NCI-H146 (cell line): ENCODE data around the gene NRXN3.

ENCODE experiments used
- DNase-seq: peaks from one replicate; lab custom pipeline; 2025; lab: John Stamatoyannopoulos, UW

Gene NRXN3

GRCh38 chr14:79137045-79137430, 966.9 kb downstream of the NRXN3 start:
- no peak for DNase-seq

DNA sequence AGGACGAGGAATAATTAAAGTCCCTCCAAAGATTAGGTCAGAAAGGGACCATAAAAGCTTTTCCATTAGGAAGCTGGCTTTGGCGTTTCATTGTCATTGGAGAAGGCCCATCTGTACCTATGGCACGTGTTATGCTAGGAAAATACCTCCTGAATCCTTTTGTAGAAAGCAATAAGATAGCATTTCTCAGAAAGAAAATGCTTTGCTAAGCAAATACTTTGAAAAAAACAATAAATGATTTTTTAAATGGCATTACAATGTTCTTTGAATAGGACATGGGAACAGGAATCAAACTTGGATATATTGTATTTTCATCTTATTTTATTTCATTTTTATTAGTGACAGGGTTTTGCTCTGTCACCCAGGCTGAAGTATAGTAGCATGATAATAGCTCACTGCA, 967.7 kb downstream of the NRXN3 start:
- no peak for DNase-seq

DNA sequence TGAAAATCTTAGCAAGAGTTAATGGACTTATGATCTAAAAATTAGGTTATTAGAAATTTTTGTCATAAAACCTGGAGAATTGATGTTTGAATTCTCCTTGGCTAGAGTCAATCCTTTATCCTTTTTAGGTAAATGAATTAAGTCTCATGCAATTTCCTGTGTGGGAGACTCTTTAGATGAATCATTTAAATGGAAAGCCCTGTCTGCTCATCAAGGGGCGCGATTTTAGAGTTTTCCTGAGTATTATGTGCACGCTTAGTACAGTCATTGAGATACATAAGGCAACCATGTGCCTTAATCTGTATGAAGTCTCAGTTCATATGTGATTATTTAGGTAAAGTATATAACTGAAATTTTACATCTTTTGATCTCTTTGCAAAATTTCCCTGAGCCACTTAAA, 974.7 kb downstream of the NRXN3 start:
- DNase-seq, result no peak

DNA sequence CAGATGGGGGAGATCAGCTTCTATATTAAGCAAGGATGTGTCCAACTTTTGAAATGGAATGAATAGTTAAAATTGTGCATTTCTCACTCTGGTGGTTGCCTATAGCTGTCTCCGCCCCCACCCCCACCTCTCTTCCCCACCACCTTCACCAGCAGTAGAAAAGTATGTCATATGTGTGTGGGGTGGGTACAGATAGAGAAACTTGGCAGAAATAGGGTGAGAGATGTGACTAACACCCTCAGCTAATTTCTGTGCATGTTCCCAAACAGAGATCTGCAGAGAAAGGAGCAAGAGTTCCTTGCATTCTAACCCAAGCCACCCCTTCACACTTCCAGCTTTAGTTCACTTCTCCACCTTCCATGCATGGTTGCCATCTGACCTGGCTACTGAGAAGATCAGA, 980.1 kb downstream of the NRXN3 start:
- no peak for DNase-seq

GRCh38 chr14:79157369-79157768, 987.2 kb downstream of the NRXN3 start:
- DNase-seq, result no peak

DNA sequence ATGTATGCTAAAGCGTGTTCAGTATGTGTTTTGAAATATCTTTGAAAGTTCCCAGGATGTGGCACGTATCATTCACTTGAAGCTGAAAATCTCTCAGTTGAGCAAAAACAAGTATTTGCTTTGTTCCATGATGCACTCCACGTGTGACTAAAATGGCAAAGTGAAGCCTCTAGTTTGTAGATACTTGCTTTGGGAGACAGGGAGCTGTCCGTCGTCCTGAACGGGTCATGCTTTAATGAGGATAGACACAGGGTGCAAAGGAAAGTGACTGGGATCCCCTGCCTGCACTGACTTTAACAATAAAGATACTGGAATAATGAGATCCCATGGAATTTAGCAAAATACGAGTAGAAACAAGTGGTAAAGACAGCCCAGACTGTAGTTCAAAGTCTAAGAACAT, 991.4 kb downstream of the NRXN3 start:
- DNase-seq, result no peak

DNA sequence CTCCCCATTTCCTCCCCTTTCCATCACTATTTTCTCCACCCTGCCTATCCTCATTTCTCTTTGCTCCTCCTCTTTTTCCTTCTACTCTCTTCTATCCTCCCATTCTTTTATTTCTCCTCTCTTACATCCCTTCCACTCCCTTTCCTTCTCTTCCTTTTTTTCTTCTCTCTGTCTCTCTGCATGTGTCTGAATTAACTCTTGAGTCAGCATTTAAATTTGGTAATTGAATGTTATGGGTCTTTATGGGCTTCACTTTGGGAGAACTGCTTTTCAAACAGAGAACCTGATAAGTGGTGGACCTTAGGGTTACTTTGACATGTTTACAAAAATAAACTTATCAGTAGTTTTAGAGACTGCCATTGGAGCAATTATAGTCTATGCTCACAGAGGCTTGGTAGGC, 992.7 kb downstream of the NRXN3 start:
- no peak for DNase-seq

DNA sequence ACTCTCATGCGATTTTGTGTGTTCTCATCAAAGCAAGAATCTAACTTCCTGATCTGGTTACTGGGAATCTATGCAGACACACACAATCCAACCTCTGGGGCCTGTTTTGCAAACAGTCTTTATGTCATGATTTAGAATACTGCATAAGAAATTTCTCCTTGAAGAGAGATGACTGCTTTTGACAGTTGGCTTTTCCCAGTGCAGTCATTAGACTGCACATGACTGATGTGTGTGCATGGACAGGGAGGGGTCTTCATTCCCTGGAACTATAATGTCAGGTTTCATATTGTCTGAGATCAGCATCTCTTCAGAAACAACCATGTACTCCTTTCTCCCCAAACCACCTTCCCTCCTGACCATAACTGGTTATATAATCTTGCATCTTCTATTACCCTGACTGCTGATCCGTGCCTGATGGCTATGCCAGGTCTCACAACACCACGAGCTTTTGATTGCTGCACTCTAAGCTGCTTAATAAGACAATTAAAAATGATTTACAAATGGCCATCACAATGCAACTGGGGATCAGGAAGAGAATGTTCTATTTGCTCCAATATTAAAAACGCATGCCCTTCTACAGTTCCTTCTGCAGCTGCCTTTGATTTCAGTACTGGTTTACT, 995.4 kb downstream of the NRXN3 start:
- DNase-seq, result no peak

- DNase-seq, result no peak
Measured at GRCh38 chr14:79166171-79166570, 996.0 kb downstream of the NRXN3 start.

DNA sequence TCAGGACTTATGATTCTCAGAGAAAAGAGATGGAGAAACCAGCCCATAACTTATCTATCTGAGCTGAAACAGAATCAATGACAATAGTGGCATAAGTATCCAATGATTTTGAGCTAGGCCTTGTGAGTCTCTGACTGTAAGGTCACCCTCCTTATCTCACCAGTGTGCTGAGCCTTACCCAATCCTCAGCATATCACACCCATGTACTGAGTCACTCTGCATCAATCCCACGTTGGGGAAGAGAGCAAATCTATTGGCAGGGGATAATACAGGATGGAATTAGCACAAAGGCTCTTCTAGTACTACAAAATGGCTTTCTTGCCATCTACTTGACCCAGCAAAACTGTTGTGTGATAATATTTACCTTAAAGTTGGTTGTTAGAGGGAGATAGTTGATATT, 997.8 kb downstream of the NRXN3 start:
- DNase-seq, result no peak

DNA sequence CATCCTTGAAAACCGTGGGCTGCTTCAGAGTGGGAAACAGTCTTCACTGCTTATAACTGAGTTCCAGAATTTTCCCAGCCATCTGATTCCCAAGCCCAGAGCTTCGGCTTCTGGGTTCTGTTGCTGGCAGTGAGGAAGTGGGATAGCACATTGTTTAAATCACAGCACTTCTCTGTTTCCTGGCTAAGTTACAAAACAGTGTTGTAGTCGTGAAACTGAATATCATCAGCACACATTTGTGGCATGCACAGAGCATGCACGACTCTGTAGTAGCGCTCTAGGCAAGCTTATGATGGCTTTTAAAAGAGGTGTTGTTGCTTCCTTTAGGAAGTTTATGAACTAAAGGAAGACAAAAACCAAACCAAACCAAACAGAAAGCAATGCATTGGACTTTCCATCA, 1005.5 kb downstream of the NRXN3 start:
- DNase-seq, result no peak

DNA sequence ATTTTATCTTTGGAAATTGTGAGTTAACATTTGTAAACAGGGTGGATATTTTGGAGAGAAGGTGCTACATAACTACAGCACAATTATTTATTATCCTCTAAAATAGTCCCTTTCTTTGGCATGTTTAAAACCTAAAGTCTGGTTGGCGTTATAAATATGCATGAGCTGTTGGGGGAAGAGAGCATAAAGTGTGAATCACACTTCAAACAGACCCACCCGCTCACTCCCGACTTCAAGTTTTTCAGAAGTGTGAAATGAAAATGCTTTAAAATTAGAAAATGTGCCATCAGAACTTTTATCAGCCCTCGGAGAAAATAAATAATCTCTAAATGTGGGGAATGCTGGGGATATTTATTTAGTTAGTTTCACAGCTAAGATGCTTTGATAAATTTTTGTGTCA, 1006.9 kb downstream of the NRXN3 start:
- DNase-seq, result no peak

DNA sequence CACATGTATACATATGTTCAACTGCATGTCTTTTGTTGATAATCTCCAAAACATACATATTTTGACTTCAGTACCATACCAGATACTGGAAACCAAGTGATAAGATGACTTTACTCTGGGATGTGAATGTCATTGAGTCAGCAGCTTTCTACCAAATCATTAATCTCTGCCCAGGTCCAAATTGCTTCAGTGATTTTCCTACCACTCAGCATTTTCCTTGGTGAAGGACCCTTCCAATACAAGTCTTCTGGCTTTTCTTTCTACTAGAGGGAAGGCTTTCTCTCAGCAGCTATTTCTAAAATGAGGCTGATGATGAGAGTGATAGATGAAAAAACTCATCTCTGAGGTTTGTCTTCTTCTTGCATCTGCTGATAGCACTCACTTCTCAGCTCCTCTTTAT, 1008.5 kb downstream of the NRXN3 start:
- no peak for DNase-seq

GRCh38 chr14:79179985-79180384, 1009.8 kb downstream of the NRXN3 start:
- DNase-seq, result no peak

DNA sequence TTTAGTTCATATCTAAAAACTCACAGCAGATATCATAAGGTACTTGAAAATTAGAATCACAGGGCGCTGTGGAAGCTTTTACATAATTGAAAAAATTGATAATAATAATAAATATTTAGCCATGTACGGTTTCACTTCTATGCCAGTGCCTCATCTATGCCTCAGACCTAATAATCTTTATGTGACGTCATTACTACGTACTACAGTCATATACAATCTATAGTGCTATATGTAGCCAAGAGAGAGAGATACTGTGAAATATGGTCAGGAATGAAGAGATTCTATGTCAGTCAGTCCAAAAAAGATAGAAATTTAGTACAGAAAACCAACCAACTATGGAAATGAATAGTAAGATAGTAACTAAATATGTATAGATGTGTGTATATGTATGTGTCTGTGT, 1010.5 kb downstream of the NRXN3 start:
- DNase-seq, result no peak

- DNase-seq, result no peak
Measured at GRCh38 chr14:79186523-79186922, 1016.4 kb downstream of the NRXN3 start.

- DNase-seq, result no peak
Measured at GRCh38 chr14:79193689-79194477, 1023.7 kb downstream of the NRXN3 start.

- no peak for DNase-seq
Measured at GRCh38 chr14:79196216-79196615, 1026.0 kb downstream of the NRXN3 start.

- DNase-seq, result no peak
Measured at GRCh38 chr14:79197516-79197915, 1027.3 kb downstream of the NRXN3 start.

DNA sequence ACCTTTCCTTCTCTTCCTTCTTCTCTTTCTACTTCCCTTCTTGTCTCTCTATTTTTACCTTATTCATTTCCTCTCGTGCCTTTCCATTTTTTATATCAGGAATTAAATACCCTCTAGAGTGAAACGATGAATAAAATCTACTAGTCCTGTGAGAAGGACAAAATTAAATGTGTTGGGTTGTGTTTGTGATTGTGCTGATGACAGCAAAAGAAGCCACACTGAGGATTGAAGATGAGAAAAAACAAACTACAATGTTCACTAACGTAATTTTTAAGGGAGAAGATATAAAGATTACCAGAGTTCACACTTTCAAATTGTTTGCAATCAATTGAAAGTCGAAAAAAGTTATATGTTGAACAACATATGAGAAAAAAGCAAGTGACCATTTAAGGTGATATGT, 1029.0 kb downstream of the NRXN3 start:
- no peak for DNase-seq

DNA sequence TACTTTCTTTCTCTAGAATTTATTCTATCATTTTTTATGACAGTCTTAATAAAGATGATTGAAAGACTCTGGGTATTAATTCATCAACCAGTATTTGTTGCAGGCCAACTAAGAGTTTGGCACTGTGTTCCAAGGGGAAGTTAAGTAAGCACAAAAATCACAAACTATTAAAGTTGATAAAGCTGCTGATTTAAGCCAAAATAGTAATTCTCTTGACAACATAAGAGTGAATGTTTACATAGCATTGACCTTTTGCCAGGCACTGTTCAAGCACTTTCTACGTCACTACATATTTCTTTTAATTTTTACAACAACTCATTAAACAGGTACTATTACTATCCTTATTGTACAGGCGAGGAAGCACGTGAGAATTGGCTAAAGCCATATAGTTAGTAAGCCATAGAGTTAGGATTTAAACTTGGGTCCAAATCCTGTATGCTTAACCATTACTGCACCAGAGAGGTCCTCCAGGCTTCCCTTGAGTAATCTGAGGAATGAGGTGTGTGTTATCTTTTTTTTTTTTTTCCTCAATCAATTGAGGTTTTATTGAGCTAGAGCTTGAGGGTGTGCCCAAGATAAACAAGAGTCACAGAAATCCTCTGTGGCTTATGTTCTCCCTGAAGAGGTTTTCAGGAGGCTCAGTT, 1031.5 kb downstream of the NRXN3 start:
- no peak for DNase-seq

DNA sequence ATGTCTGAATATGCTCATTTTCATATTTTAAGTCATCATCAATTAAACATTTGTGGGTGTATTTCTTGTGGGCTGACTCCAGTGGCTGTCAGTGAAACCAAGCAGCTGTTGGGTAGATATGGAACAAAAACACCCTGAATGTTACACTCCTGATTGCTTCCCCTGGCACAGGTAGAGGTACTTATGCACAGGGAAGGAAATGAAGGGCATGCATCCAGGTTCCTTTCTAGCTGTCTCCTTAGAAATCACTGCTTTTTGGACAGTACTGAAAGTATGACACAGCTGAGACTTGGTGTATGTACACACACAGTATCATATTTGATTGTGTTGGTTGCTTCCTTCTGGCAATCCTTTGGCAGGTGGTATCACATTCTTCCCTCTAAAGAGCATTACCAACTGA, 1034.4 kb downstream of the NRXN3 start:
- no peak for DNase-seq

- no peak for DNase-seq
Measured at GRCh38 chr14:79209418-79209817, 1039.2 kb downstream of the NRXN3 start.

- no peak for DNase-seq
Measured at GRCh38 chr14:79225815-79226214, 1055.6 kb downstream of the NRXN3 start.
